NCI-H1417 (cell line): ENCODE data around the gene RFX4.
"Not testable (repeated sequence)": the region's sequence is repeated elsewhere in the genome, so short reads cannot be mapped to it uniquely, and the experiment has no call there.

Source experiments
- DNase-seq, 3 experiments: peaks; one replicate each; lab custom pipeline; 2025; lab: John Stamatoyannopoulos, UW

The RFX4 gene

GRCh38 chr12:106690569-106691305 is 107.9 kb downstream of the RFX4 start:
- no peak for DNase-seq

- DNase-seq, result not testable (repeated sequence)
Observed at GRCh38 chr12:106692033-106692432, 109.2 kb downstream of the RFX4 start.

- DNase-seq, result no peak
Observed at GRCh38 chr12:106692896-106693820, 110.4 kb downstream of the RFX4 start.

- DNase-seq, result no peak
Observed at GRCh38 chr12:106696071-106696470, 113.3 kb downstream of the RFX4 start.

GRCh38 chr12:106696681-106697417 is 114.0 kb downstream of the RFX4 start:
- no peak for DNase-seq

GRCh38 chr12:106704081-106704480 is 121.3 kb downstream of the RFX4 start:
- peak in 1 of 3 experiments; percentile 19 for DNase-seq

GRCh38 chr12:106705971-106706370 is 123.2 kb downstream of the RFX4 start:
- DNase-seq, result no peak

- no peak for DNase-seq
Observed at GRCh38 chr12:106709068-106709511, 126.3 kb downstream of the RFX4 start.

GRCh38 chr12:106710143-106710893 is 127.5 kb downstream of the RFX4 start:
- peak in 2 of 3 experiments; percentile 68 to 74 for DNase-seq

- no peak for DNase-seq
Observed at GRCh38 chr12:106711316-106711715, 128.5 kb downstream of the RFX4 start.

- no peak for DNase-seq
Observed at GRCh38 chr12:106712768-106713167, 130.0 kb downstream of the RFX4 start.

GRCh38 chr12:106714926-106715325 is 132.1 kb downstream of the RFX4 start:
- no peak for DNase-seq

GRCh38 chr12:106715582-106715981 is 132.8 kb downstream of the RFX4 start:
- DNase-seq, result no peak

GRCh38 chr12:106717673-106718072 is 134.9 kb downstream of the RFX4 start:
- no peak for DNase-seq

- no peak for DNase-seq
Observed at GRCh38 chr12:106719879-106720278, 137.1 kb downstream of the RFX4 start.

- no peak for DNase-seq
Observed at GRCh38 chr12:106720696-106721095, 137.9 kb downstream of the RFX4 start.

GRCh38 chr12:106721915-106722314 is 139.1 kb downstream of the RFX4 start:
- peak in 1 of 3 experiments; percentile 20 for DNase-seq

- no peak for DNase-seq
Observed at GRCh38 chr12:106722837-106723236, 140.0 kb downstream of the RFX4 start.

- no peak for DNase-seq
Observed at GRCh38 chr12:106723416-106723815, 140.6 kb downstream of the RFX4 start.

- DNase-seq, result no peak
Observed at GRCh38 chr12:106724116-106724515, 141.3 kb downstream of the RFX4 start.

GRCh38 chr12:106724934-106725333 is 142.1 kb downstream of the RFX4 start:
- DNase-seq, result no peak
